MCF 10A (cell line): ENCODE measurements around the gene CDH1. TPM values are rescaled to one million over a fixed set of nuclear protein-coding genes. Genes with fewer than 3 reads are reported as not detected.

Experiments
- BruUV-seq: library from RNA; stranded (reverse); fragments of 400-500 nt; replicated peaks from 2 replicates; lab custom pipeline; 2021; lab: Mats Ljungman, UMichigan
- CTCF ChIA-PET: fragments of 300-600 bp; sonication (Branson Sonifier 250); formaldehyde crosslinking; extraction: SDS; loops from one replicate; lab custom pipeline; 2021; ENCODE audit warnings: antibody characterized with exemption, inconsistent platforms; lab: Yijun Ruan, JAX
- POLR2A ChIA-PET: fragments of 300-600, 350-650 bp; sonication (Branson Sonifier 250); formaldehyde crosslinking; extraction: SDS; loops from one replicate; lab custom pipeline; 2020; ENCODE audit warnings: antibody characterized with exemption, inconsistent platforms; lab: Yijun Ruan, JAX
- DNase-seq: peaks from one replicate; pipeline ENCODE4 v3.0.0-alpha.2; 2018; ENCODE audit not compliant: unreplicated experiment
- H3K27ac Mint-ChIP-seq: one replicate; pipeline ENCODE4 v1.8.0; 2022; ENCODE audit warnings: mild to moderate bottlenecking, low read depth, mixed read lengths; ENCODE audit not compliant: unreplicated experiment
- H3K27me3 Mint-ChIP-seq: one replicate; pipeline ENCODE4 v1.8.0; 2022; ENCODE audit warnings: mixed read lengths; ENCODE audit not compliant: insufficient read depth, unreplicated experiment
- H3K36me3 Mint-ChIP-seq: one replicate; pipeline ENCODE4 v1.8.0; 2022; ENCODE audit warnings: mild to moderate bottlenecking, moderate library complexity, mixed read lengths; ENCODE audit not compliant: insufficient read depth, unreplicated experiment
- H3K4me1 Mint-ChIP-seq: one replicate; pipeline ENCODE4 v1.8.0; 2022; ENCODE audit warnings: mixed read lengths; ENCODE audit not compliant: insufficient read depth, unreplicated experiment
- H3K4me3 Mint-ChIP-seq: one replicate; pipeline ENCODE4 v1.8.0; 2022; ENCODE audit warnings: mild to moderate bottlenecking, moderate library complexity, mixed read lengths; ENCODE audit not compliant: unreplicated experiment
- H3K9me3 Mint-ChIP-seq: one replicate; pipeline ENCODE4 v1.8.0; 2022; ENCODE audit warnings: mixed read lengths; ENCODE audit not compliant: unreplicated experiment
- CTCF ChIP-seq: fragments of 200-600 bp; IDR thresholded peaks from one replicate; pipeline ENCODE4 v1.8.0; 2022; ENCODE audit warnings: antibody characterized with exemption, mild to moderate bottlenecking; ENCODE audit not compliant: unreplicated experiment
- intact Hi-C: fragments of 100-400 bp; cut with micrococcal nuclease; formaldehyde crosslinking; loops from 2 replicates; pipeline ENCODE4 v1.14.1; 2022
- total RNA-seq: library from RNA; stranded (reverse); gene quantifications from 2 replicates; pipeline ENCODE4 v1.2.3, GENCODE V29; 2022

CDH1 gene
- total RNA-seq, 1 experiment from 2014 or later: 37.6 TPM

GRCh38 chr16:68790944-68791343 is 53.9 kb downstream of the CDH1 start:
- Mint-ChIP-seq H3K36me3 (no peaks in the 10 kb centered on the region), H3K4me1 (peaks cover 16% of the 10 kb centered on the region), H3K4me3 (no peak overlapping the region), H3K9me3 (no peaks in the 10 kb centered on the region), H3K27ac (peak overlapping the region; percentile 65), H3K27me3 (no peaks in the 10 kb centered on the region)
- intact Hi-C loops: no loop called here
- no TSS peak for BruUV-seq
- no peak for TF ChIP-seq CTCF
- POLR2A ChIA-PET: interaction anchor here (1.0 to 1.5 kb wide), 4 partner anchors 10 to 53 kb away, joined by 4 to 7 read pairs (median 5); no protein-coding TSS in a partner anchor
- CTCF ChIA-PET: interaction anchor here (0.8 to 1.2 kb wide), 2 partner anchors 13 to 48 kb away, joined by 3 read pairs; no protein-coding TSS in a partner anchor
- peak; percentile 4 for DNase-seq

GRCh38 chr16:68792465-68793324 is 55.6 kb downstream of the CDH1 start:
- CTCF ChIA-PET: interaction anchor here (0.5 to 1.6 kb wide), 3 partner anchors 202 to 265 kb away, joined by 3 to 6 read pairs (median 4); no protein-coding TSS in a partner anchor

GRCh38 chr16:68793401-68793857 is 56.3 kb downstream of the CDH1 start:
- Mint-ChIP-seq H3K36me3 (no peaks in the 10 kb centered on the region), H3K9me3 (no peaks in the 10 kb centered on the region), H3K4me1 (peaks cover 15% of the 10 kb centered on the region), H3K27ac (no peak overlapping the region), H3K27me3 (no peaks in the 10 kb centered on the region), H3K4me3 (no peak overlapping the region)
- POLR2A ChIA-PET: interaction anchor here (0.7 kb wide), 1 partner anchor 129 kb away, joined by 3 read pairs; no protein-coding TSS in a partner anchor
- intact Hi-C loops: no loop called here
- no peak for DNase-seq
- TF ChIP-seq CTCF: no peak
- CTCF ChIA-PET: interaction anchor here (0.6 to 1.6 kb wide), 3 partner anchors 15 to 266 kb away, joined by 4 to 6 read pairs (median 4); no protein-coding TSS in a partner anchor
- BruUV-seq: no TSS peak

More at GRCh38 chr16:68792465-68793324, 55.6 kb downstream of the CDH1 start:
- H3K27ac Mint-ChIP-seq: no peak overlapping the region
- DNase-seq: peak; percentile 14
- no TSS peak for BruUV-seq
- no peak overlapping the region for H3K4me3 Mint-ChIP-seq
- TF ChIP-seq CTCF: no peak
- no peaks in the 10 kb centered on the region for H3K27me3 Mint-ChIP-seq
- H3K4me1 Mint-ChIP-seq: peaks cover 11% of the 10 kb centered on the region
- no peaks in the 10 kb centered on the region for H3K9me3 Mint-ChIP-seq
- POLR2A ChIA-PET: interaction anchor here (0.7 kb wide), 2 partner anchors 36 to 128 kb away, joined by 3 read pairs; no protein-coding TSS in a partner anchor
- no peaks in the 10 kb centered on the region for H3K36me3 Mint-ChIP-seq
- intact Hi-C loops: no loop called here

- DNase-seq: peak; percentile 42
- intact Hi-C loops: no loop called here
- ChIA-PET POLR2A (interaction anchor here (0.8 to 4.0 kb wide), 8 partner anchors 11 to 307 kb away, joined by 3 to 20 read pairs (median 10); partner anchors contain the start of genes CDH1 and HAS3), CTCF (interaction anchor here (0.5 to 5.5 kb wide), 7 partner anchors 15 to 270 kb away, joined by 3 to 64 read pairs (median 8); no protein-coding TSS in a partner anchor)
- Mint-ChIP-seq H3K27me3 (no peaks in the 10 kb centered on the region), H3K4me3 (no peak overlapping the region), H3K36me3 (peaks cover 10% of the 10 kb centered on the region), H3K27ac (peak overlapping the region; percentile 3), H3K9me3 (no peaks in the 10 kb centered on the region), H3K4me1 (peaks cover 21% of the 10 kb centered on the region)
- TF ChIP-seq CTCF: no peak
- no TSS peak for BruUV-seq
These were observed 61.3 kb downstream of the CDH1 start for GRCh38 chr16:68798398-68798797.
